ENCODE measurements around the gene GUCA2A. TPM values are rescaled to one million over a fixed set of nuclear protein-coding genes. Genes with fewer than 3 reads are reported as not detected.
A peak's percentile ranks its signal among the peaks of the same experiment; 100 is the strongest.

GUCA2A gene
- total and polyA plus RNA-seq, 4 donors: 1.0 to 29.8 TPM; not detected in 2

DNA sequence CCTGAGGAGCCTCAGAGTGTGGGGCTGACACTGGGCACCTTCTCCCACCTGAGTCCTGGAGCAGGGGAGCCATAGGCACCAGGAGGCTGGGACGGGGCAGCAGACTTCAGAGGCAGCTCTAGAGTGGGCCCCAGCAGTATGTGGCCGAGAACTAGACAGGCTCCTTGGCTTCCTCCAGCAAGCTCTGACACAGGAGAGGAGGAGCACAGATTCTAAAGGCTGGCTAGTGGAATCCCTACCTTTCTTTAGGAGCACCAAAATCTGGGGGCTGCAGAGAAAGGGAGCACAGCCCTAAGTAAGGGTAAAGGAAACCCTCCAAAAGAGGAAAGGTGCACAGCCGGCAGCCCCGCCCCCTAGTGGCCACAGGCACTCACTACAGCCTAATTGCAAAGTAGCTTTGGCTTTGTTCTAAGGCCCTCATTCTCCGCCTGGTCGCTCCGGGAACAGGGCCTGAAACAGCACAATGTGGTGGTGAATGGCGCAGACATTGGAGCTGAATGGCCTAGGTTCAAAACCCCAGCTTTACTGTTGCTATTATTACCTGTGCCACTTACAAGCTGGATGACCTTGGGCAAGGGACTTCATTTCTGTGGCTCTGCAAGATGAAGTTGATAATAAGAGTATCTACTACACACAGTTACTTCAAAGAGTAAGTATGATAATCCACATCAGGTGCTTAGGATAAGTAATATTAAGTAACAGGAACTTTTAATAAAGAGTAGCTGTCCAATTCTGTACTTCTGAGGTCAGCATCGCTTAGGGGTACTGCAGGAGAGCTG lies 8.8 kb upstream of the GUCA2A start:
- ATAC-seq (ENCODE audit: low FRiP score) (peak; percentile 77), DNase-seq (peak; percentile 60 to 84)
- WGBS, 2 donors: 23 to 25% methylated on average over 9 of the region's 9 CpGs
- no peaks in the 10 kb centered on the region for H3K4me1 ChIP-seq (ENCODE audit: control insufficient read depth in 1 of 2, insufficient read depth in 2 of 2, low read length in 2 of 2)
- H3K36me3 ChIP-seq (ENCODE audit: control insufficient read depth in 1 of 2, insufficient read depth in 2 of 2, low read length in 1 of 2): no peaks in the 10 kb centered on the region
- no peak overlapping the region for H3K4me3 ChIP-seq (ENCODE audit: low read length in 2 of 2)
- H3K9me3 ChIP-seq (ENCODE audit: control insufficient read depth, low read length): no peaks in the 10 kb centered on the region
- intact Hi-C loops (cut with DNase I): loop anchor here (1.0 to 10.0 kb wide), 3 partner anchors 161 to 601 kb away; partner anchors contain the start of gene FOXJ3 (in 1 of the 2)
- no peaks in the 10 kb centered on the region for H3K27me3 ChIP-seq (ENCODE audit: control insufficient read depth in 1 of 2, insufficient read depth in 2 of 2, low read length in 1 of 2)
- H3K27ac ChIP-seq (ENCODE audit: low read depth in 1 of 2, low read length in 2 of 2): no peak overlapping the region

DNA sequence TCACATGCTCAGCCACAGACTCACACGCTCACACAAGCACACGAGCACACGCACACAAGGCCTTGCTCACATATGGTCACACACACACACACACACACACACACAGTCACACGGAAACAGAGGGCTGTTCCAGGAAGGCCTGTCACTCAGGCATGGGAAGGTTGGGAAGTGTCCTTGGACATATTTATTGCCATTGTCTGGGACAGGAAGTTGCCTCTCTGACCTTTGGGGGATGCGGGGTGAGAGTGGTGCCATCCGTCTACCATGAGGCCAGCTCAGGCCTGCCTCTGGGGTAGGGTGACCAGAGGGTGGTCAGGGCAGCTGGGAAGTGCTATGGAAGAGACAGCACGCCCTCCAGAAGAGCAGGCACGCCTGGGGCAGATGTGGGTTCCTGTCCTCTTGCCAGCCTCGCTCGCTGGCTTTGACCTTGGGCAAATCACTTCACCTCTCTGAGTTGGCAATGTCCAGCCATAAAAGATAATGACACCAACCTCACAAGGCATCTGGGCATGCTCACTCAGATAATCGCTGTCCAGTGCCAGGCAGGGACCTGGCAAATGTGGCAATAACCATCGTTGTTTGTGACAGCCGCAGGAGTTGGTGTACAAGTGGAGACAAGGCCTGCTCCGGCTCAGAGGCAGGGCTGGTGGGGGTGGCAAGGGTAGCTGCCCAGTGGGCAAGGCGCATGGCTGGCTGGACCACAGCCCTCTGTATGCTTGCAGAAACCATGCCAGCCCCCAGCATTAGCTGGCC lies 8.0 kb upstream of the GUCA2A start:
- Histone ChIP-seq H3K27ac (ENCODE audit: low read depth in 1 of 2, low read length in 2 of 2) (no peak overlapping the region), H3K36me3 (ENCODE audit: control insufficient read depth in 1 of 2, insufficient read depth in 2 of 2, low read length in 1 of 2) (no peaks in the 10 kb centered on the region), H3K4me1 (ENCODE audit: control insufficient read depth in 1 of 2, insufficient read depth in 2 of 2, low read length in 2 of 2) (no peaks in the 10 kb centered on the region), H3K9me3 (ENCODE audit: control insufficient read depth, low read length) (no peaks in the 10 kb centered on the region), H3K27me3 (ENCODE audit: control insufficient read depth in 1 of 2, insufficient read depth in 2 of 2, low read length in 1 of 2) (no peaks in the 10 kb centered on the region), H3K4me3 (ENCODE audit: low read length in 2 of 2) (no peak overlapping the region)
- ATAC-seq (ENCODE audit: low FRiP score) (no peak), DNase-seq (no peak)
- intact Hi-C loops (cut with DNase I): loop anchor here (1.0 to 10.0 kb wide), 3 partner anchors 162 to 600 kb away; partner anchors contain the start of gene FOXJ3 (in 1 of the 2)
- 55% methylated on average over 15 of the region's 15 CpGs for WGBS, 2 donors

DNA sequence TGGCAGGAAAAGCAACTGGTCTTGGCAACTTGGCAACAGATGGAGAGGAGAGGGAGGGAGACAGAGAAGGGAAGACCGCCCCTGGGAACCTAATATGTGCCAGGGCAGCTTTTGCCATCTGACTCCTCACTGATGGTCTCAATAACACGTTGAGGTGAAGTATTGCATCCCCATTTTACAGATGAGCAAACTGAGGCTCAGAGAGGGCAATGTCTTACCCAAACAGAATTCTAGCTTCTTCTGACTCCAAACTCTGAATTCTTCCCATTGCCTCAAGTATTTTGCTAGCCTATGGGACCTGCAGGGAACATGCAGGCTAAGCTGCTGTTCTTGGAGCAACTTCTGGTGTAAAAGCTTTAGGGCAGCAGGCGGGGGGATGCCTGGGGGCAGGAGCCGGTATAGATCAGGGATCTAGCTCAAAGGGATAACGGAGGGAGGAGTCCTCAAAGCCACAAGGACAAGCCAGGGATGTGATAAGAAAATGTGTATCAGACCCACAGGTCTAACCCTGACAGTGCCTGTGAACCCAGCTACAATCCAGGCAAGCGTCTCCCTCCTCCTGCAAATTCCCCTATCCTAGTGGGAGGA lies 7.2 kb upstream of the GUCA2A start:
- ATAC-seq (ENCODE audit: low FRiP score) (no peak), DNase-seq (no peak)
- 79 to 80% methylated on average over 6 of the region's 6 CpGs for WGBS, 2 donors
- H3K4me1 ChIP-seq (ENCODE audit: control insufficient read depth in 1 of 2, insufficient read depth in 2 of 2, low read length in 2 of 2): no peaks in the 10 kb centered on the region
- intact Hi-C loops (cut with DNase I): loop anchor here in 1 of 2 donors (5.0 to 10.0 kb wide), 2 partner anchors 163 to 599 kb away; partner anchors contain the start of gene FOXJ3
- no peak overlapping the region for H3K27ac ChIP-seq (ENCODE audit: low read depth in 1 of 2, low read length in 2 of 2)
- no peaks in the 10 kb centered on the region for H3K36me3 ChIP-seq (ENCODE audit: control insufficient read depth in 1 of 2, insufficient read depth in 2 of 2, low read length in 1 of 2)
- H3K9me3 ChIP-seq (ENCODE audit: control insufficient read depth, low read length): no peaks in the 10 kb centered on the region
- H3K4me3 ChIP-seq (ENCODE audit: low read length in 2 of 2): no peak overlapping the region
- no peaks in the 10 kb centered on the region for H3K27me3 ChIP-seq (ENCODE audit: control insufficient read depth in 1 of 2, insufficient read depth in 2 of 2, low read length in 1 of 2)

DNA sequence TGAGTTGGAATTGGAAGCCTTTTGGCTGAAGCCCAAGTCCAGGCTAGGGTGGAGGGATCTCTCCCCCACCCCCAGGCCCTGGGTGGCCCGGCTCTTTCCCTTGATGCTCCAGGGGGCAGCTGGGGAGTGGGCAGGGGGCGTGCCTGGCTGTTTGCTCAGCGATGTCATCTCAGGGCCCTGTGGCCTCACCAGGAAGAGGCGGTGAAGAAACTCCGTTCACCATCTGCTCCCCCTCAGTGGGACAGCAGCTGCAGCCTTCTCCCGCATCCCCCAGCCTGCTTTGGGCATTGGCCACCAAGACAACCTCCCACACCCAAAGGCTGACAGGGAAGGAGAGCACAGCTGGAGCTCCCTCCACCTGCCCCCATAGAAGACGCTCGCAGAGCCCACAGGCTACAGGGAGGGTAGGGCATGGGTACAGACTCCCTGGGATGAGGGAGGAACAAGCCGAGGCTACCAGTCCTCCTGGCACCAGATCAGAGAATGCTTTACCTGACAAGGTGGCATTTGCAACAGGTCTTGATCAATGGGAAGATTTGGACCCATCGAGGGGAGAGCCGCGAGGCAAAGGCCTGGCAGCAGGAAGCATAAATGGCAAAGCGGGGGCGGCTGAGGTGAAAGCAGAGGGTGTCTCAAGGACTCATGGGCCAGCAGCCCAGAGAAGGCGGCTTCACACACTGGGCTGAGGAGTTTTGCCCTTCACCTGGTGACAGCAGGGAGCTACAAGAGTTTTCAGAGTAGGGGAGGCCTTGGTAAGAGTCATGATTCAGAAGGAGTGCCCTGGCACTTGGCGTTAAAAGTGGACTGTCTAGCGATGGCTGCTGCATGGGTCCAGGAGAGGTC lies 6.5 kb upstream of the GUCA2A start:
- WGBS, 2 donors: 66 to 77% methylated on average over 15 to 17 of the region's 17 CpGs
- no peaks in the 10 kb centered on the region for H3K36me3 ChIP-seq (ENCODE audit: control insufficient read depth in 1 of 2, insufficient read depth in 2 of 2, low read length in 1 of 2)
- no peak overlapping the region for H3K27ac ChIP-seq (ENCODE audit: low read depth in 1 of 2, low read length in 2 of 2)
- H3K27me3 ChIP-seq (ENCODE audit: control insufficient read depth in 1 of 2, insufficient read depth in 2 of 2, low read length in 1 of 2): no peaks in the 10 kb centered on the region
- no peak overlapping the region for H3K4me3 ChIP-seq (ENCODE audit: low read length in 2 of 2)
- H3K9me3 ChIP-seq (ENCODE audit: control insufficient read depth, low read length): no peaks in the 10 kb centered on the region
- H3K4me1 ChIP-seq (ENCODE audit: control insufficient read depth in 1 of 2, insufficient read depth in 2 of 2, low read length in 2 of 2): no peaks in the 10 kb centered on the region
- DNase-seq: no peak
- ATAC-seq (ENCODE audit: low FRiP score): no peak
- intact Hi-C loops (cut with DNase I): loop anchor here in 1 of 2 donors (5.0 to 10.0 kb wide), 2 partner anchors 164 to 599 kb away; partner anchors contain the start of gene FOXJ3

DNA sequence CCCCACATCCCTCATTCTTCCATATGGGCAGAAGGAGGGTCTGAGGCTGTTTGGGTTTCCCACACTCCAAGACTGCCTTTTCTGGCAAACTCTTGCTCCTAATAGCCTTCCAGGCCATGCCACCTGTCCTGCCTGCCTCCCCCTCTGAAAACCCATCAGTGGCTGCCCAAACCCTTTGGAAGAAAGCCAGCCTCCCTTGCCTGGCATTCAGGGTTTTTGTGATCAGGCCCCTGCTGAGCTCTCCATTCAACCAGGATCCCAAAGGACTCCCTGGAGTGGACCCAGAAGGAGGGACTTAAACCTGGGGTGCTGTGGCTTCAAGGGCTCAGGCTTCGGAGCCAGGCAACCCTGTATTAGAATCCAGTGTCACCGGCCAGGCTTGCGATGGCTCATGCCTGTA lies 4.2 kb upstream of the GUCA2A start:
- H3K9me3 ChIP-seq (ENCODE audit: control insufficient read depth, low read length): no peaks in the 10 kb centered on the region
- WGBS, 2 donors: 94% methylated on average over 3 of the region's 3 CpGs

DNA sequence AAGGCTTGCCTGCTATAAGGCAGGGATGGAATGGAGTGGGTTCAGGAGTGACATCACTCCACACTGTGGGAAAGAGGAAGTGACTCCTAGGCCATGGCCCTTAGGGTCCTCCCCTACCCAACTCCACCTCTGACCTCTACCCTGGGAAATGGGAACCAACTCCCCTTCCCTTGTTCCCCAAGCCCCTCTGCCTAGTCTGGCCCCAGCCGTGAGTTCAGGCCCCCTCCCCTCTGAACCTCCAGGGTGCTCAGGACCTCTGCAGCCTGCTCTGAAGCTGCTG lies 3.8 kb upstream of the GUCA2A start:
- H3K27me3 ChIP-seq (ENCODE audit: control insufficient read depth in 1 of 2, insufficient read depth in 2 of 2, low read length in 1 of 2): no peaks in the 10 kb centered on the region
- WGBS, 2 donors: 88 to 100% methylated on average over 1 of the region's 1 CpG
- H3K27ac ChIP-seq (ENCODE audit: low read depth in 1 of 2, low read length in 2 of 2): no peak overlapping the region
- H3K4me1 ChIP-seq (ENCODE audit: control insufficient read depth in 1 of 2, insufficient read depth in 2 of 2, low read length in 2 of 2): no peaks in the 10 kb centered on the region
- H3K9me3 ChIP-seq (ENCODE audit: control insufficient read depth, low read length): no peaks in the 10 kb centered on the region
- DNase-seq (no peak), ATAC-seq (ENCODE audit: low FRiP score) (no peak)
- H3K36me3 ChIP-seq (ENCODE audit: control insufficient read depth in 1 of 2, insufficient read depth in 2 of 2, low read length in 1 of 2): no peaks in the 10 kb centered on the region
- no peak overlapping the region for H3K4me3 ChIP-seq (ENCODE audit: low read length in 2 of 2)
- intact Hi-C loops (cut with DNase I): no loop called here

More for the DNA sequence above, 4.2 kb upstream of the GUCA2A start:
- Histone ChIP-seq H3K27me3 (ENCODE audit: control insufficient read depth in 1 of 2, insufficient read depth in 2 of 2, low read length in 1 of 2) (no peaks in the 10 kb centered on the region), H3K36me3 (ENCODE audit: control insufficient read depth in 1 of 2, insufficient read depth in 2 of 2, low read length in 1 of 2) (no peaks in the 10 kb centered on the region), H3K4me1 (ENCODE audit: control insufficient read depth in 1 of 2, insufficient read depth in 2 of 2, low read length in 2 of 2) (no peaks in the 10 kb centered on the region), H3K27ac (ENCODE audit: low read depth in 1 of 2, low read length in 2 of 2) (no peak overlapping the region), H3K4me3 (ENCODE audit: low read length in 2 of 2) (no peak overlapping the region)
- intact Hi-C loops (cut with DNase I): no loop called here
- DNase-seq (no peak), ATAC-seq (ENCODE audit: low FRiP score) (no peak)

DNA sequence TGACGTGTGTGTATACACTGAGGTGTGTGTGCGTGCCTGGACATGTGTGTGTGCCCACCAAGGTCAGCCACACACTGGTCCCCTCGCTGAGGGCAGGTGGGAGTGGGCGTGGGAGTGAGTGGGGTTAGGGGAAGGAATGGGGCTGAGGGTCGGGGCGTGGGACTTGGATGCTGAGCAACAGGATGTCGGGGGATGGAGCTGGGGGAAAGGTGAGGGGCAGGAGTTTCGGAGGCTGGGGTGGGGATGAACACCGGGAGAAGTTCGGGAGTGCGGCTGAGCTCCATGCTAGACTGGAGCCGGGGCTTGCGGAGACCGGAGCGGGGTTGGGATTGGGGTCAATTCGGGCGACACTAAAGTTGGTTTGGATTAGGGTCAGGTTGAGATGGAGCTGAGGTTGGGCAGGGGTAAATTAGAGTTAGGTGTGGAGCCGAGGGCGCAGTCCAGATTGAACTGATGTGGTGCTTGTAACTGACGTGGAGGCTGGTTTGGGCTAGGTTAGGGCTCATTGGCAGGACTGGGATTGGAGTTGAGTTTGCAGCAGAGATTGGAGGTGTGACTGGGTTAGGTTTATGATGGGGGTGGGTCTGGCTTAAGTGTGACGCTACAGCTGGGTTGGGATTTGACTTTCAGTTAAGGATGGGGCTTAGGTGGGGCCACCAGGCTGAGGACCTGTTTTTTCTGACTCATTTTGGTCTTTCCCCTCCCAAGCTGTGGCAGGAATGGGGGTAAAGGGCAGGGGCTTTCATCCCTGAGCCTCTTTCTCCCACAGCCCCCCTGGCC lies 3.3 kb upstream of the GUCA2A start:
- H3K9me3 ChIP-seq (ENCODE audit: control insufficient read depth, low read length): no peaks in the 10 kb centered on the region
- no peaks in the 10 kb centered on the region for H3K4me1 ChIP-seq (ENCODE audit: control insufficient read depth in 1 of 2, insufficient read depth in 2 of 2, low read length in 2 of 2)
- DNase-seq: no peak
- no peak overlapping the region for H3K4me3 ChIP-seq (ENCODE audit: low read length in 2 of 2)
- H3K27me3 ChIP-seq (ENCODE audit: control insufficient read depth in 1 of 2, insufficient read depth in 2 of 2, low read length in 1 of 2): no peaks in the 10 kb centered on the region
- H3K36me3 ChIP-seq (ENCODE audit: control insufficient read depth in 1 of 2, insufficient read depth in 2 of 2, low read length in 1 of 2): no peaks in the 10 kb centered on the region
- no peak for ATAC-seq (ENCODE audit: low FRiP score)
- H3K27ac ChIP-seq (ENCODE audit: low read depth in 1 of 2, low read length in 2 of 2): no peak overlapping the region
- 86 to 87% methylated on average over 21 of the region's 21 CpGs for WGBS, 2 donors
- intact Hi-C loops (cut with DNase I): no loop called here

All from aorta (tissue), 5 donors.